ENCODE data around the gene ASPSCR1. TPM values are rescaled to one million over a fixed set of nuclear protein-coding genes. Genes with fewer than 3 reads are reported as not detected.
A peak's percentile ranks its signal among the peaks of the same experiment; 100 is the strongest.

The ASPSCR1 gene
- total and polyA plus RNA-seq, 2 of the 13 experiments (the other 11 are each of a cell fraction or from before 2014, with no cell fraction given): 274 to 314 TPM

GRCh38 chr17:81992306-81993102, 15.1 kb downstream of the ASPSCR1 start (continued):
- peak; percentile 95 for TF ChIP-seq NR1H2 (CRISPR knock-in tag; IDR thresholded peaks at IDR 0.05; ENCODE audit: borderline replicate concordance, low read depth)
- TF ChIP-seq KMT2B (CRISPR knock-in tag; IDR thresholded peaks at IDR 0.05): no peak
- no peak for TF ChIP-seq ZNF569 (CRISPR knock-in tag; IDR thresholded peaks at IDR 0.05; ENCODE audit: borderline replicate concordance)
- TF ChIP-seq TOPORS (CRISPR knock-in tag; IDR thresholded peaks at IDR 0.05): peak; percentile 91
- no peak for TF ChIP-seq ATF1 (CRISPR knock-in tag; IDR thresholded peaks at IDR 0.05)
- TF ChIP-seq ZNF431 (CRISPR knock-in tag; IDR thresholded peaks at IDR 0.05; ENCODE audit: borderline replicate concordance, low read depth): peak; percentile 86; the same call in 1 of the 2 replicates
- no peak for TF ChIP-seq KAT2B (IDR thresholded peaks at IDR 0.05; ENCODE audit: borderline replicate concordance, low read depth, low read length)
- TF ChIP-seq HDAC2 (CRISPR knock-in tag; IDR thresholded peaks at IDR 0.05): peak; percentile 96
- TF ChIP-seq ZNF609 (CRISPR knock-in tag; IDR thresholded peaks at IDR 0.05; ENCODE audit: borderline replicate concordance): peak; percentile 93
- no peak for TF ChIP-seq RFX5 (IDR thresholded peaks at IDR 0.05; ENCODE audit: low read depth, low read length)
- TF ChIP-seq ADNP (CRISPR knock-in tag; IDR thresholded peaks at IDR 0.05): peak; percentile 53
- no peak for TF ChIP-seq SP1 (IDR thresholded peaks at IDR 0.05)
- TF ChIP-seq SP1 (CRISPR knock-in tag; IDR thresholded peaks at IDR 0.05): peak; percentile 78
- TF ChIP-seq TOE1 (CRISPR knock-in tag; IDR thresholded peaks at IDR 0.05): no peak; the same call in 1 of the 2 replicates
- no peak for TF ChIP-seq ZSCAN20 (CRISPR knock-in tag; IDR thresholded peaks at IDR 0.05; ENCODE audit: borderline replicate concordance)
- TF ChIP-seq HNRNPL (IDR thresholded peaks at IDR 0.05; ENCODE audit: low read depth, low read length): peak; percentile 6; the same call in 1 of the 2 replicates
- peak; percentile 74 for TF ChIP-seq HIC2 (CRISPR knock-in tag; IDR thresholded peaks at IDR 0.05; ENCODE audit: low read depth)
- TF ChIP-seq HES4 (CRISPR knock-in tag; IDR thresholded peaks at IDR 0.05; ENCODE audit: borderline replicate concordance): peak; percentile 97
- peak; percentile 84; the same call in 1 of the 2 replicates for TF ChIP-seq DDIT3 (CRISPR knock-in tag; IDR thresholded peaks at IDR 0.05)
- no peak for TF ChIP-seq KLF13 (CRISPR knock-in tag; IDR thresholded peaks at IDR 0.05)
- TF ChIP-seq U2AF2 (IDR thresholded peaks at IDR 0.05; ENCODE audit: low read depth, low read length): 0 out of 2 replicates have a peak, but pooled peaks have one; percentile 87
- TF ChIP-seq SOX5 (CRISPR knock-in tag; IDR thresholded peaks at IDR 0.05; ENCODE audit: borderline replicate concordance): peak; percentile 91
